RKO (cell line): ENCODE measurements around the gene ZNF213.
A peak's percentile ranks its signal among the peaks of the same experiment; 100 is the strongest.
"Not testable (repeated sequence)": the region's sequence is repeated elsewhere in the genome, so short reads cannot be mapped to it uniquely, and the experiment has no call there.

Source experiments
- DNase-seq: peaks from one replicate; pipeline ENCODE4 v3.0.0-alpha.2; 2016; ENCODE audit warnings: low spot score

The ZNF213 gene

GRCh38 chr16:3148256-3149192 lies 13.7 kb downstream of the ZNF213 start:
- DNase-seq: no peak

DNA sequence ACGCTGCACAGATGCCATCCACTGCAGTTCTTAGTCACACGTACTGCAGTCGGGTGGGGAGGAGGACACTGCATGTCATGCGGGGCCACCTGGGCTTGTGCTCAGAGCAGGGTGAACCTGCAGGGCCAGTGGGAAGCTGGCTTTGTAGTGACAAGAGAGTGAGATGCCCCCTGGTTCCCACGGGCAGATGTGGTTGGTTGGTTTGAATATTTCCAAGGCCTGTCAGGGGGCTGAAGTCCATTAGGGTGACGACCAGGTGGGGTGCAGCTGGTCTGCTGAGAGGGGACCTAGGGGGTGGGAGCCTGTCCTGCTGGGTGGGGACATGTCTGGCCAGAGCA lies 14.3 kb downstream of the ZNF213 start:
- DNase-seq: no peak

DNA sequence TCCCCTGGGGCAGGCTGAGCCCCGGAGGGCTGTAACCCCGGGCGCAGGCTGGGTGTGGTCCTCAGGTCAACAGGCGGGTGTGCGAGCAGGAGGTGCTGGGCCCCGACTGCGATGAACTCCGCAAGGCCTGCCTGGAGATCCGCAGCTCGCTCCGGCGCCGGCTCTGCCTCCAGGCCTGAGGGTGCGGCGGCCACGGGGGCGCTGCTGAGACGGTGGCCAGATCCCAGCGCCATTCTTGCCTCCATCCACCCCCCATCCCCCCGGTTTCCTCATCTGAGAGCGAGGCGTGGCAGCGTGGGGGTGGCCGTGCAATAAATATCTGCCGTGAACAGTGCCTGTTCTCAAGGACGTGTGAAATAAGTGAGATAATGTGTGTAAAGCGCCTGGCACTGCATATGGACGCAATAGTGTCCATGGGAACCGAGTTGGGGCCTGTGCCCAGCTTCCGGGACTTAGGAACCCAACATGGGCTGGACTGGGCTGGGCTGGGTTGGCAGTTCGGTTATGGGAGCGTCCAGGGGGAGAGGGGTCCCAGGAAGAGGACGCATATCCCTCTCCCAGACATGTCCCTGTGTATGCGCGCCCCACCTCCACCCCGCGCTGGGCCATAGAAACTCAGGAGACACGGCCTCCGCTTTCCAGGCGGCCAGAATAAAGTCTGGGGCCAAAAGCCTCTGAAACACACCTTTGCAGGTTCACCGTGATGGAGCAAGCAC lies 15.0 kb downstream of the ZNF213 start:
- DNase-seq: peak; percentile 80

DNA sequence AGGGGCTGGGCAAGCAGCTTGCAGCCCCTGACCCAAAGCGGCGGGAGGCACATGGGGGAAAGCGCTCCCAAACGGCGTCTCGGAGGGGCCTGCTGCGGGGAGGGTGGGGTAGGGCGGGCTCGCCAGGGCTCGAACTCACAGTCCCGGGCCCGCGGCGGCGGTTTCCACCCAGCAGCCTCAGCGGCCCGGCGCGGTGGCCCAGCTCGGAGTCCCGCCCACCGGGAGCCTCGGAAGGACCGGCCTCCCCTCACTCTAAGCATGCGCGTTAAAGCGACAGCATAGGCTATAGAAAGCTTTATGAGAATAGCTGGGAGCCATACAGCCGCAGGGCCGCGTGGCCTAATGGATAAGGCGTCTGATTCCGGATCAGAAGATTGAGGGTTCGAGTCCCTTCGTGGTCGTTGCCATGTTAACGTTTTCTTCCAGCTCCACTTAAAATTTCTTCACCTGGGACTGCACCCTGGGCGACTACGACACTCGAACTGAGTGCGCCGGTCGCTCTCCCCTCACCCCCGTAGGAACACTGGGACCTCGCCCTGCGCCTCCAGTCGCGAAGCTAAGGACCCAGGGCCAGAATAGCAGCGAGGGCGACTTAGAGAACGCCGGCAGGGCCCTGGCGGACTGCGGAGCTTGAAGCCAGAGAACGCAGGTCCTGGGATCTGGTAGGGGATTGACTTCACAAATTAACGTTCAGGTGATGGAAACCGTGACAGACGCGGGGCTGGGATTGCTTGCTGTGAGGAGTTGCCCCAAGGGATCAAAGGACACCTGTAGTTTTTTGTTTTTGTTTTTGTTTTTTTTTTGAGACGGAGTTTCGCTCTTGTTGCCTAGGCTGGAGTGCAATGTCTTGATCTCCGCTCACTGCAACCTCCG lies 15.8 kb downstream of the ZNF213 start:
- peak; percentile 94 for DNase-seq

DNA sequence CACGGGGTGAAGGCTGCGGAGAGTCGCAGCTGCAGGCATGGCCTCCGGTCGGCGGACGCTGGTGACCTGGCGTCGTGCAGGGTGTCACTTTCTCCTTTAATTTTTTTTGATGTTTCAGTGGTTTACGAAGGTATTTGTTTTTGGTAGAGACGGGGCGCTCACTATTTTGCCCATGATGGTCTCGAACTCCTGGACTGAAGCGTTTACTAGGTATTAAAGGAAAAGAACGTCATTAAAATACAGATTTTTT lies 17.1 kb downstream of the ZNF213 start:
- no peak for DNase-seq

DNA sequence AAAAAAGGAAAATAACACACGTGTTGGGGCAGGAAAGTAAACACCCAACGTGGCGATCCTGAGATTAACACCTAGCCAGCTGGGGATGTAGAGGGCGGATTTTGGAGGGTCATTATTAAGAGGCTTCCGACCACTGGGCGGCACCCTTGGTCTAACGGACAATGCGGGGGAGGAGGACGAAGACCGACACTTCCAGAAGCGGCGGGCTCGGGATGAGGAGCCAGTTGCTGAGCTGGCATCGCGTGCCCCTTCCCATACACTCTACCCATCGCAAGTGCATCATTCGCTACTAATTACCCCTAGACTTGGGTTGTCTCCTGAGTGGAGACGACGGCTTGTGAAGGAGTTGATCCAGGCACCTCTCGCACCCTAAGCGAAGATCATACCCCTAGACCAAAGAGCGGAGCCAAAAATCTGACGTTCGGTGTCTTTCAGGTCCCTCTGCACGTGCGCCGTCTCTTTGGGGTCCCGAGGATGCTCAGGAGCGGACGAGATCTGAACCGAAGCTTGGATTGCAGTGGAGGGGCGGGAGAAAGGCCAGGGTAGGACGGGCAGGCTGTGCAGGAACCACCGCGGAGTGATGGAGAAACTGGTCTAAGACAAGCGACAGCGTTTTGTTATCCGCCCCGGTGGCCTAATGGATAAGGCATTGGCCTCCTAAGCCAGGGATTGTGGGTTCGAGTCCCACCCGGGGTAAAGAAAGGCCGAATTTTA lies 17.6 kb downstream of the ZNF213 start:
- DNase-seq: peak; percentile 92

- no peak for DNase-seq
These were observed 18.2 kb downstream of the ZNF213 start for GRCh38 chr16:3152991-3153368.

DNA sequence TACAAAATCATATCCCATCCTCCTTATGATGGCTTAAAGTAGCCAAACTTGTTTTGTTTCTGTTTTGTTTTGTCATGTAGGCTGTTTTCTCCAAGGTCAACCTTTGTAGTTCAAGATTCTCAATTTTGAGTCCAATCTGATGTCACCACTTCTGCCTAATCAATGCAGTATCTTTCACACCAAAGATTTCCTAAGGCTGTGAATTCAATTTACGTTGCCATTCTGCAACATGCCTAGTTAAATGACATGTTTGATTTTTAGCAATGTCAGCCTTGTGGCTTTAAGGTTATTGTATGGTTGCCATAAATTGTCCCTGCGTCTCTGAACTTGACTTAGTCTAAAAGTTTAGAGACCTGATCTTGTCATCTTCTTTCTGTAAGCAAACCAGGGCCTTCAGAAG lies 20.4 kb downstream of the ZNF213 start:
- no peak for DNase-seq

DNA sequence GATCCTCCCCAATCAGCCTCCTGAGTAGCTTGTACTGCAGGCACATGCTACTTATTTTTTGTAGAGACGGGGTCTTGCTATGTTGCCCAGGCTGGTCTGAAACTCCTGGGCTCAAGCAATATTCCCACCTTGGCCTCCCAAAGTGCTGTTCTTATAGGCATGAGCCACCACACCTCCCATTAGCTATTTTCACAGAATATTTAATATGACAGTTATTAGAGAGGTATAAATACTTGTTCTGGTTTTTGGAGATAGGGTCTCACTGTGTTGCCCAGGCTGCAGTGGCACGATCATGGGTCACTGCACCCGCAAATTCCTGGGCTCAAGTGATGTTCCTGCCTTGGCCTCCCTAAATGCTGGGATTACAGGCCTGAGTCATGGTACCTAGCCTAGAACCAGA lies 21.1 kb downstream of the ZNF213 start:
- no peak for DNase-seq

DNA sequence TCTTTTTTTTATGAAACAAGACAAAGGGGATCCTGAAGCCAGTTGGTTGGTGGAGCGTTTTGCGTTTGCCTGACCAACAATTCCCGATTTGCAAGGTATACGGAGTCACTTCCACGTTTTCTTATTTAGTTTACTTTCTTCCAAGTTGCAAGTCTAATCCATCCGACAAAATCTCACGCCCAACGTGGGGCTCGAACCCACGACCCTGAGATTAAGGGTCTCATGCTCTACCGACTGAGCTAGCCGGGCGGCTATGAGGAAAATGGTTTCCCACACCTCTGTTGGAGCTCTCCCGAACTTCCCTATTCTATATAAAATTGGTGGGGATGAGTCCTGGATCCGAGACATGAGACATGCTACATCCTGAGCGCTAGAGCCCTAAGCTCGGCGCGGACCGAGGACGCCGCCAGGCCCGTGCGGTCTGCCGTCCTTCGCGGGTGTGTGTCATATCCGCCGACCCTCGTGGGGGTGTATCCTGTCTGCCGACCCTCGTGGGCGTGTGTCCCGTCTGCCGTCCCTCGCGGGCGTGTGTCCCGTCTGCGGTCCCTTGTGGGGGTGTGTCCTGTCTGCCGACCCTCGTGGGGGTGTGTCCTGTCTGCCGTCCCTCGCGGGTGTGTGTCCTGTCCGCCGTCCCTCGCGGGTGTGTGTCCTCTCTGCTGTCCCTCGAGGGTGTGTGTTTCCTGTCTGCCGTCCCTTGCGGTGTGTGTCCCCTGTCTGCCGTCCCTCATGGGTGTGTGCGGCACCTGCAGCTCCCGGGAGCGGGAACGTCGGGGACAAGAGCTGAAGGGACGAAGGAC lies 22.6 kb downstream of the ZNF213 start:
- peak; percentile 94 for DNase-seq

GRCh38 chr16:3158026-3158509 lies 23.2 kb downstream of the ZNF213 start:
- DNase-seq: peak; percentile 61

DNA sequence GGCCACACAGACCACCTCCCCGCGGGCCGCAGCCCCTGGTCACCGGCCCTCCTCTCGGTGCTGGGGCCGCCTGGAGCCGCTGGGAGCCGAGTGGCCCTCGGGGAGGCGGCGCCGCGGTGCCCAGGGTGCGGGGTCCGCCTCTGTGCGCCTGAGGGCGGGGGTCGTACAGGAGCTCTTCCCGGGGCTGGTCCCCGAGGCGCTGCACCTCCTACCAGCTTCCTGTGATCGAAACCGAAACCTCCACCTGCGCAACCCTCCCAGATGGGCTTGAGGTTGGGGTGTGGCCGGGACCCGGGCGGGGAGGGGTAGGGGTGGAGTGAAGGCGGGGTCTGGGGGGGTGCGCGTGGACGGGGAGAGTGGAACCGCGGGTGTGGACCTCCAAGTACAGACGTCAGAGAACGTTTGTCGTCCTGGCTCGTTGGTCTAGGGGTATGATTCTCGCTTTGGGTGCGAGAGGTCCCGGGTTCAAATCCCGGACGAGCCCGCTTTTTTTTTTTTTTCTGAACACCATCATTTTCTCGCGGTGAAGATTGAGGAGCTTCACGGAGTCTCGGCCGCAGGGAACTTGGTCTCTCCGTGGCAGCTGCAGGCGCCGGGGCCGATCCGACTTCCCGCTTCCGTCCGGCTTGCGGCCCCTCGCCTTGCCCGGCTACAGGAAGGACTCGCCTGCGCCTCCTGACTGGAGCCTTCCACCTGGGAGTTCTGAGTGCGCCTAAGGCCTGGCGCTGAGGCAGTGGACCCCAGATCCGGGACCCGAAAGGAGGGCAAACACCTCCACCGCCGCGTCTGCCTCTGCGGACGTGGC lies 23.9 kb downstream of the ZNF213 start:
- peak; percentile 88 for DNase-seq

- no peak for DNase-seq
These were observed 26.6 kb downstream of the ZNF213 start for GRCh38 chr16:3161235-3162018.

DNA sequence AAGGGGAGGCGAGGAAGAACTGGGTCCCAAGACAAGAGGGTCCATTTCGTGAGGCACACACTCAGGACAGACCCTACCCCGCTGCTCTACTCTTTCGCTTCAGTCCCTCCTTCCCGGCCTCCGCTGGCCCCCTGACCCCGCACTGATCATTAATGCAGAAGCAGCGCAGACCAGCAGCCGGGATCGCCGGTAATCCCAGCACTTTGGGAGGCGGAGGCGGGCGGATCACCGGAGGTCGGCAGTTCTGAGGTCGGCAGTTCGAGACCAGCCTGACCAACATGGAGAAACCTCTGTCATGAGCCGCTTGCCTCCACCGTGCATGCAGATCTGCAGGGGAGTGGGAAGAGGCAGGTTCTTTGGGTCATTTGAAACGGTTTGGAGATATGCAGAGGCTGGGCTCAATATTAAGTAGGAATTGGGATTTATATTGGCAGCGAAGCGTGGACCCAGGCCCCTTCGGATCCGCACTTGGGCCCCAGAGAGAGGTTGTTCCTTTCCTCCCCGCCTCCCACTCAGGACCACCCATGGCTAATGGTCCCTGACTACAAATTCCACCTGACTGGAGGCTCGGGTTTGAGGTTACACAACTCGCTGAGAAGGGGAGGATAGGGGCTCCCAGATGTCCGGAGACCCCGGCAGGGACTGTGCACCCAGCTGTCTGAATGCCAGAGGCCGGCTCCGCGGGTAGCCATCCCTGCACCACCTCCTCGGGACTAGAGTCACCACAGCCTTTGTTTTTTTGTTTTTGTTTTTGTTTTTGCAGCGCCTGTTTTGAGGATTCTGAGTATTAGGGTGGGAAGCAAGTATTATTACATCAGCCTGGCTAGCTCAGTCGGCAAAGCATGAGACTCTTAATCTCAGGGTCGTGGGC lies 29.5 kb downstream of the ZNF213 start:
- no peak for DNase-seq

- DNase-seq: no peak
These were observed 30.4 kb downstream of the ZNF213 start for GRCh38 chr16:3165111-3165822.

GRCh38 chr16:3166505-3166886 lies 31.7 kb downstream of the ZNF213 start:
- no peak for DNase-seq

DNA sequence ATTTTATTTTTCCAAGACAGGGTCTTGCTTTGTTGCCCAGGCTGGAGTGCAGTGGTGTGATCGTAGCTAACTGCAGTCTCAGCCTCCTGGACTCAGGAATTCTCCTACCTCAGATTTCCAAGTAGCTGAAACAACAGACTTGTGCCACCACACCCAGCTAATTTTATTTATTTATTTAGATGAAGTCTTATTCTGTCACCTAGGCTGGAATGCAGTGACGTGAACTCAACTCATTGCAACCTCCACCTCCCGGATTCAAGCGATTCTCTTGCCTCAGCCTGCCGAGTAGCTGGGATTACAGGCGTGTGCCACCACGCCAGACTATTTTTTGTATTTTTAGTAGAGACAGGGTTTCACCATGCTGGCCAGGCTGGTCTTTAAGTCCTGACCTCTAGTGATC lies 33.9 kb downstream of the ZNF213 start:
- DNase-seq: not testable (repeated sequence)
